ENCODE data around the gene TNFRSF4.

TNFRSF4 gene

GRCh38 chr1:1217621-1218523, 3.9 kb upstream of the TNFRSF4 start:
- no peak for DNase-seq (ENCODE audit: low read depth)

GRCh38 chr1:1216770-1217620, 3.0 kb upstream of the TNFRSF4 start:
- DNase-seq (ENCODE audit: low read depth), result no peak

GRCh38 chr1:1215881-1216605, 2.1 kb upstream of the TNFRSF4 start:
- DNase-seq (ENCODE audit: low read depth), result no peak

GRCh38 chr1:1215080-1215676, 1.2 kb upstream of the TNFRSF4 start:
- DNase-seq (ENCODE audit: low read depth), result no peak

GRCh38 chr1:1212780-1213344, 1.1 kb downstream of the TNFRSF4 start:
- no peak for DNase-seq (ENCODE audit: low read depth)

GRCh38 chr1:1211541-1212441, 2.2 kb downstream of the TNFRSF4 start:
- no peak for DNase-seq (ENCODE audit: low read depth)

GRCh38 chr1:1210726-1211540, 3.0 kb downstream of the TNFRSF4 start:
- DNase-seq (ENCODE audit: low read depth), result no peak

- DNase-seq (ENCODE audit: low read depth), result no peak
These were observed 5.1 kb downstream of the TNFRSF4 start for GRCh38 chr1:1208713-1209433.

GRCh38 chr1:1207571-1207892, 6.4 kb downstream of the TNFRSF4 start:
- DNase-seq (ENCODE audit: low read depth), result no peak

- DNase-seq (ENCODE audit: low read depth), result no peak
These were observed 6.9 kb downstream of the TNFRSF4 start for GRCh38 chr1:1206966-1207531.

GRCh38 chr1:1206376-1206965, 7.5 kb downstream of the TNFRSF4 start, which contains the start of gene TNFRSF18:
TSS of gene TNFRSF18 (minus strand) at chr1:1206592. CDS start at chr1:1206571, 21 bp downstream.
- DNase-seq (ENCODE audit: low read depth), result no peak

GRCh38 chr1:1205769-1206375, 8.1 kb downstream of the TNFRSF4 start:
- DNase-seq (ENCODE audit: low read depth), result no peak

GRCh38 chr1:1204998-1205768, 8.8 kb downstream of the TNFRSF4 start:
- DNase-seq (ENCODE audit: low read depth), result no peak

GRCh38 chr1:1204425-1204920, 9.5 kb downstream of the TNFRSF4 start:
- DNase-seq (ENCODE audit: low read depth), result no peak

GRCh38 chr1:1203561-1204424, 10.2 kb downstream of the TNFRSF4 start:
- no peak for DNase-seq (ENCODE audit: low read depth)
